ENCODE data around the gene COL26A1. TPM values are rescaled to one million over a fixed set of nuclear protein-coding genes. Genes with fewer than 3 reads are reported as not detected.
"Not testable (repeated sequence)": the region's sequence is repeated elsewhere in the genome, so short reads cannot be mapped to it uniquely, and the experiment has no call there.

COL26A1 gene
- total RNA-seq, 1 donor from 2014 or later: 0.58 TPM

DNA sequence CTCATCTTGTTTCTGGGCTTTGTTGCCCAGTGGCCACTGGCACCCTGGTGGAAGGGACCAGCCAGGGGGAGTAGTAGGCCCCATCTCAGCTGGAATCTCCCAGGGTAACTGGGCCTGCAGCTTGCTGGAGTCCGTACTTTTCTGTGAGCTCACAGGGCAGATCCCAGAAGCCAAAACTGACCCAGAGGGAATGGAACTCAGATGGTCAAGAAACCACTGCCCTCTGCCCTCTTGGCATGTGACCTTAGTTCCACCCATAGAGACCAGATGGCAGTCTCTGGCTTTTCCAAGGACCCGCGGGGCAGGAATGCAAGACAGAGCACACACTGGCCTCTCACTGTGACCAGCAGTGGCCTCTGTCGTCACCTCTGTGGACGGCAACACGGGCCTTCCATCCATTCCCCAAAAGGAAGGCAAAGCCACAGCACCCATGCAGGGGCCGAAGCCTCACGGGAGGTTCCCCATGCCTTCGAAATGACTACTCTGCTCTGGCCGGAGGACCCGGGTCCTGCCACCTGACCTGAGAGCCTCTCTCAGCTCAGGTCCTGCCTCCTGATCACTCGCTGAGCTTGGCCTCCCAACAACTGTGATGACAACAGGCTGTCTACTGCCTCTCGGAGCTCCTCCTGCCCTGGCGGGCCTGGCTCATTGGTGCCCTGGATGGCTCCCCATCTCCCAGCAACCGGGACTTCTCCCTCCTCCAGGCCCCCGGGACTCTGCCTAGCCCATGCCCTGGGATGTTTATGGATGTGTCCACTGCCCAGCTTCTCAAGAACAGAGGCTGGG lies 236.5 kb downstream of the COL26A1 start:
- ATAC-seq: peak; percentile 5
- Histone ChIP-seq H3K27ac (peak overlapping the region; percentile 6), H3K9me3 (no peaks in the 10 kb centered on the region), H3K36me3 (no peaks in the 10 kb centered on the region), H3K4me1 (peaks cover 15% of the 10 kb centered on the region), H3K4me3 (no peak overlapping the region), H3K27me3 (peaks cover 5% of the 10 kb centered on the region)
- intact Hi-C loops (cut with DNase I): no loop called here
- TF ChIP-seq, protein P1, sequence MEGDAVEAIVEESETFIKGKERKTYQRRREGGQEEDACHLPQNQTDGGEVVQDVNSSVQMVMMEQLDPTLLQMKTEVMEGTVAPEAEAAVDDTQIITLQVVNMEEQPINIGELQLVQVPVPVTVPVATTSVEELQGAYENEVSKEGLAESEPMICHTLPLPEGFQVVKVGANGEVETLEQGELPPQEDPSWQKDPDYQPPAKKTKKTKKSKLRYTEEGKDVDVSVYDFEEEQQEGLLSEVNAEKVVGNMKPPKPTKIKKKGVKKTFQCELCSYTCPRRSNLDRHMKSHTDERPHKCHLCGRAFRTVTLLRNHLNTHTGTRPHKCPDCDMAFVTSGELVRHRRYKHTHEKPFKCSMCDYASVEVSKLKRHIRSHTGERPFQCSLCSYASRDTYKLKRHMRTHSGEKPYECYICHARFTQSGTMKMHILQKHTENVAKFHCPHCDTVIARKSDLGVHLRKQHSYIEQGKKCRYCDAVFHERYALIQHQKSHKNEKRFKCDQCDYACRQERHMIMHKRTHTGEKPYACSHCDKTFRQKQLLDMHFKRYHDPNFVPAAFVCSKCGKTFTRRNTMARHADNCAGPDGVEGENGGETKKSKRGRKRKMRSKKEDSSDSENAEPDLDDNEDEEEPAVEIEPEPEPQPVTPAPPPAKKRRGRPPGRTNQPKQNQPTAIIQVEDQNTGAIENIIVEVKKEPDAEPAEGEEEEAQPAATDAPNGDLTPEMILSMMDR (IDR thresholded peaks at IDR 0.05): no peak
- peak; percentile 62 for DNase-seq

DNA sequence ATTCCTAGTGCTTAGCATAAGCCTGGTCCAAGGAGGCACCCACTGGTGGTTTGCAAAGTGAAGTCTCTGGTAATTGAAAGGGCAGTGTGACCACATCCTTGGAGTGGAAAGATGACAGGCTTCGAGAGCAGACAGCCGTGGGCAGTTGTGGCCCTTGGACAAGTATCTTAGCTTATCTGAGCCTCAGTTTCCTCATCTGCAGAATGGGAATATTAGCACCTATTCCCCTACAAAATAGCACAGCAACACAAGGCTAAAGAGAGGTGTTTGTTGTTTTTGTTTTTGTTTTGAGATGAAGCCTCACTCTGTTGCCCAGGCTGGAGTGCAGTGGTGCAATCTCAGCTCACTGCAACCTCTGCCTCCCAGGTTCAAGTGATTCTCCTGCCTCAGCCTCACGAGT lies 237.1 kb downstream of the COL26A1 start:
- ATAC-seq: no peak
- H3K4me1 ChIP-seq: peaks cover 15% of the 10 kb centered on the region
- H3K4me3 ChIP-seq: no peak overlapping the region
- H3K27ac ChIP-seq: no peak overlapping the region
- DNase-seq: no peak
- no peaks in the 10 kb centered on the region for H3K36me3 ChIP-seq
- H3K27me3 ChIP-seq: peaks cover 5% of the 10 kb centered on the region
- TF ChIP-seq, protein P1 (IDR thresholded peaks at IDR 0.05): no peak
- H3K9me3 ChIP-seq: no peaks in the 10 kb centered on the region
- intact Hi-C loops (cut with DNase I): no loop called here

DNA sequence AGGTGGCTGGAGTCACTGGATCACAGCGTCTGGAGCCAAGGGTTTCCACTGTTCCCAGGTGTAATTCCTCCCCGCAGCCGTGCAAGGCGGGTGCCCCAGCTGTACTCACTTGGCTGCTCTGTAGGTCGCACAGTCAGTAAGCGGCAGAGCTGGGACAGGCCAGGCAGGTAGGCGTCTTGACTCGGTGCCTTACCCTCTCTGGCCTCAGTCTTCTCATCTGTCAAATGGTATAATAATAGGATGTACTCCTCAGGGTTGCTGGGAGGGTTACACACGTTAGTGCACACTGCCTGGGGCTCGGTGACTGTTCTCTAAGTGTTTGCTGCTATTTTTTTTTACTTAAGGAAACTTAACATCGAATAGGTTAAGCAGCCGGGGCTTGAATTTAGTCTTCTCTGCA lies 239.4 kb downstream of the COL26A1 start:
- Histone ChIP-seq H3K4me1 (peaks cover 15% of the 10 kb centered on the region), H3K27ac (no peak overlapping the region), H3K36me3 (no peaks in the 10 kb centered on the region), H3K27me3 (peaks cover 5% of the 10 kb centered on the region), H3K9me3 (no peaks in the 10 kb centered on the region), H3K4me3 (no peak overlapping the region)
- intact Hi-C loops (cut with DNase I): no loop called here
- ATAC-seq (no peak), DNase-seq (no peak)
- TF ChIP-seq, protein P1 (IDR thresholded peaks at IDR 0.05): no peak

DNA sequence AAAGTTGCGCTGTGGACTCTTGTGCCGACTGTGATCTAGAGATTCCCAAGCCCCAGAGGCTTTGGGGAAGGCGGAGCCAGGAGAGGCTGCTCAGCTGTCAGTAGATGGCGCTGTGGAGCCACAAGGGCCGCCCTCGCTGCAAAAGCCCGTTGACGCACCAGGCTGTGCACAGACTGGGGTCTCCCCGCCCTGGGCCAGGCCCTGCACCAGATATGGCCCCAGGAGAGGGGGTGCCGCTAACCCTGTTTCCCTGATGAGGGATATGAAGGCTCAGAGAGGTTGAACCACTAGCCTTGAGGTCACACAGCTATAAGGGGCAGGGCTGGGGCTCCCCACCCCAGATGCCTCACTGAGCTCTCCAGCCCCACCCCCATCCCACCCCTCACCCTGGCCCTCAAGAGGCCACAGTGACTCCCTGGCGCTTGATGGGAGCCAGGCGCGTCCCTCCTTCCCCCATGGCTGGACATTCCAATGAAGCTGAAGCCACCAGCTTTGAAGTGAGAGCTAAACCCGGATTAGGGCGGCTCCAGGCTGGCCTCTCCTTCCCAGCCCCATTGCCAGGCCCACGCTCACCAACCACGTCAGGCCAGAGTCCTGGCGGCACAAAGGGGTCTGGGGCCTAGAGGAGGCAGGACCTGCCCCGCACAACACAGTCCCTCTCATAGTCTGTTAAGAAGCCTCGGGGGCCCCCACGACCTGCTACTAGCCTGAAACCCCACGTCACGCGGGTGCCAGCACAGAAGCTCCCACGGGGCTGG lies 240.0 kb downstream of the COL26A1 start:
- no peak overlapping the region for H3K27ac ChIP-seq
- H3K27me3 ChIP-seq: peaks cover 5% of the 10 kb centered on the region
- TF ChIP-seq, protein P1 (IDR thresholded peaks at IDR 0.05): peak; percentile 91
- peaks cover 15% of the 10 kb centered on the region for H3K4me1 ChIP-seq
- peak; percentile 87 for DNase-seq
- intact Hi-C loops (cut with DNase I): no loop called here
- peak; percentile 87 for ATAC-seq
- H3K36me3 ChIP-seq: no peaks in the 10 kb centered on the region
- no peak overlapping the region for H3K4me3 ChIP-seq
- H3K9me3 ChIP-seq: no peaks in the 10 kb centered on the region

DNA sequence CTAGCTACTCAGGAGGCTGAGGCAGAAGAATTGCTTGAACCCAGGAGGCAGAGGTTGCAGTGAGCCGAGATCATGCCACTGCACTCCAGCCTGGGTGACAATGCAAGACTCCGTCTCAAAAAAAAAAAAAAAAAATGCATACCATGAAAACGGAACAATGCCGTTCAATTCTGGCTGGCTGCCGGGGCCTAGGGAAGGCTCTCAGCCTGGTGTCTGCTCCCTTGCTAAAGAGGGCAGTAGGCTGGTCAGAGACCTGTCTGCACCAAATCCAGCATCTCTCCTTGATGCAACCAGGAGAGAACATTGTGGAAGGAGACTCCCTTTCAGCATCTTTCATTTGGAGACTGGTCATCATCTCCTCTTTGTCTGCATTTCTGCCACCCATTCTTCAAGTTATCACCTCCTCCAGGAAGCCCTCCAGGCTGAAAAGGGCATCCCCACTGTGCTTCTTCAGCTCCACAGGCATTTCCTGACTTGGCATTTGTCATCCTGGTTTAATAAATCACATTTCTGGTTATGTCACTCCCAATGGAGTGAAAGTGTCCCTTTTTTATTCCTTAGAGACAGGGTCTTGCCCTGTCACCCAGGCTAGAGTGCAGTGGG lies 241.8 kb downstream of the COL26A1 start:
- Histone ChIP-seq H3K4me1 (peaks cover 5% of the 10 kb centered on the region), H3K9me3 (no peaks in the 10 kb centered on the region), H3K27ac (no peak overlapping the region), H3K36me3 (no peaks in the 10 kb centered on the region), H3K4me3 (no peak overlapping the region), H3K27me3 (peaks cover 5% of the 10 kb centered on the region)
- TF ChIP-seq, protein P1 (IDR thresholded peaks at IDR 0.05): no peak
- no peak for DNase-seq
- intact Hi-C loops (cut with DNase I): no loop called here
- no peak for ATAC-seq

DNA sequence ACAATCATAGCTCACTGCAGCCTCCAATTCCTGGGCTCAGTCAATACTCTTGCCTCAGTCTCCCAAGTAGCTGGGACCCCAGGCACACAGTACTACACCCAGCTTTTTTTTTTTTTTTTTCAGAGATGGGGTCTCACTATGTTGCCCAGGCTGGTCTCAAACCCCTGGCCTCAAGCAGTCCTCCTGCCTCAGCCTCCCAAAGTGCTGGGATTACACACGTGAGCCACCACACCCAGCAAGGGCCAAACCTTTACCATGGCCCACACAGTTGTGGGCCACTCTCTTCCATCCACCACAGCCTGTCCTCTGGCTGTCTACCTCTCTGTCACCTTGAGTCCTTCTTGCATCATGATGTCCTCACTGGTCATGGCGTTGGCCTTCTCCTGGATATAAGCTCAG lies 242.3 kb downstream of the COL26A1 start:
- DNase-seq; intact Hi-C loops (cut with DNase I); H3K27me3 ChIP-seq; H3K36me3 ChIP-seq; ATAC-seq; H3K9me3 ChIP-seq; H3K4me1 ChIP-seq; H3K27ac ChIP-seq; H3K4me3 ChIP-seq: not testable (repeated sequence)
